HT-29 (cell line): ENCODE measurements around the gene DYNLL1. TPM values are rescaled to one million over a fixed set of nuclear protein-coding genes. Genes with fewer than 3 reads are reported as not detected.
"Not testable (repeated sequence)": the region's sequence is repeated elsewhere in the genome, so short reads cannot be mapped to it uniquely, and the experiment has no call there.

Experiments
- DNase-seq: peaks from one replicate; pipeline ENCODE4 v3.0.0-alpha.2; 2015; ENCODE audit warnings: low spot score
- total RNA-seq: library from RNA; depleted of rRNA; stranded (reverse); fragments of >200 nt; shearing (Covaris generic); gene quantifications from 2 replicates; pipeline ENCODE4 v1.2.3, GENCODE V29; 2014; rRNA removed

The DYNLL1 gene
- total RNA-seq, result 268 and 293 TPM in 2 replicates

DNA sequence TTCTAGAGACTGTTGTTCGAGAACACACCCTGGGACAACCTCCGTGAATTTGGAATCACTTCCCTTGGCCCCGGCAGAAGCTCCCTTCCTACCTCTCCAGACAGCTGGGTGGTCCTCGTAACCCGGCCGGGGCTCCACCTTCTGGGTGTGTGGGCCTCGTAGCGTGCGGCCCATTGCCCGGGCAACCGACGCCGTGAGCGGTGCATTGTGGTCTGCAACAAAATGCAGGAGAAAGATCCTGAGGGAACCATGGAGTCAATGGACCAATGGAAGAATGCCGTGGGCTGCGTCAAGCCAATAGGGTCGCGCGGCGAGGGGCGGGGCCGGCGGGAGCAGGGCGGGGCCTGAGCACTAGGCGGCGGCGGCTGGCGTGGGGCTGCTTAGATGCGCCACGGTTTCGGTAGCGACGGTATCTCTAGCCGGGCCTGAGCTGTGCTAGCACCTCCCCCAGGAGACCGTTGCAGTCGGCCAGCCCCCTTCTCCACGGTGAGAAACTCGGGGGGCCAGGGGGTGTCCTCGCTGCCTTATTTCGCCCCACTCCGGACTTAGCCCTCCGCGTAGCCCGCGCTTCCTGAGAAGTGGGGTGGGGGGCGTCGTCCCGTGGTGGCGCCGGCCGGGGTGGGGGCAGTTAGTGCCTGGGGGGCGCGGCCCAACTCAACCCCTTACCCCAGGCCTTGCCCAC lies at the start of gene DYNLL1:
DYNLL1 (plus strand) TSS at position 383 of the 682 bp plus-strand sequence. CDS start 309 bp downstream, outside the sequence.
- DNase-seq, result peak; percentile 99

DNA sequence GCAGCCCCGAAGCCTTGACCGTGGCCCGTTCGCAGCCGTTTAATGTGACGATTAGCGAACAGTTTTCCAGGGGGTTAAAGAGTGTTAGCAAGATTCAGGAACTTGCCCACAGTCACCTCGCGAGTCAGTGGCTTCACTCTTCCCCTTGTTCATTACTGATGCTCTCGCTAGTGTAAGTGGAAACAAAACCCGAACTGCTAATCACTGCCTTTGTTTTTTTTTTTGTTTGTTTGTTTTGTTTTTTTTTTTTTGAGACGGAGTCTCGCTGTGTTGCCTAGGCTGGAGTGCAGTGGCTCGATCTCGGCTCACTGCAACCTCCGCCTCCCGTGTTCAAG lies 49.1 kb upstream of the DYNLL1 start:
- not testable (repeated sequence) for DNase-seq

DNA sequence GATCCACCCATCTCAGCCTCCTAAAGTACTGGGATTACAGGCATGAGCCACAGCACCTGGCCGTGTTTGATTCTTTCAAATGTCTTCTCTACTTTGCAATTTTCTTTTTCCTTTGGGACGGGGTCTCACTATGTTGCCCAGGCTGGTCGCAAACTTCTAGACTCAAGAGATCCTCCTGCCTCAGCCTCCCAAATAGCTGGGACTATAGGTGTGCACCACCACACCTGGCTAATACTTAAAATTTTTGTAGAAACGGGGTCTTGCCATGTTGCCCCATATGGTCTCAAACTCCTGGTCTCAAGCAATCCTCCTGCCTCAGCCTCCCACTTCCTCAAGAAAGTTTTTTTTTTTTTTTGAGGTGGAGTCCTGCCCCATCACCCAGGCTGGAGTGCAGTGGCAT lies 47.9 kb upstream of the DYNLL1 start:
- DNase-seq, result no peak

DNA sequence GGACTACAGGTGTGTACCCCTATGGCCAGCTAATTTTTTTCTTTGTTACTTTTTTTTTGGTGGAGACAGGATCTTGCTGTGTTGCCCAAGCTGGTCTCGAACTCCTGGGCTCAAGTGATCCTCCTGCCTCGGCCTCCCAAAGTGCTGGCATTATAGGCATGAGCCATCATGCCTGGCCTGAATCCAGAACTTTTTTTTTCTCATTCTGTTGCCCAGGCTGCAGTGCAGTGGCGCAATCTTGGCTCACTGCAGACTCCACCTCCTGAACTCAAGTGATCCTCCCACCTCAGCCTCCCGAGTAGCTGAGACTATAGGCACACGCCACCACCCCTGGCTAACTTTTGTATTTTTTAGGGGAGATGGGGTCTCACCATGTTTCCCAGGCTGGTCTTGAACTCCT lies 43.4 kb upstream of the DYNLL1 start:
- not testable (repeated sequence) for DNase-seq

DNA sequence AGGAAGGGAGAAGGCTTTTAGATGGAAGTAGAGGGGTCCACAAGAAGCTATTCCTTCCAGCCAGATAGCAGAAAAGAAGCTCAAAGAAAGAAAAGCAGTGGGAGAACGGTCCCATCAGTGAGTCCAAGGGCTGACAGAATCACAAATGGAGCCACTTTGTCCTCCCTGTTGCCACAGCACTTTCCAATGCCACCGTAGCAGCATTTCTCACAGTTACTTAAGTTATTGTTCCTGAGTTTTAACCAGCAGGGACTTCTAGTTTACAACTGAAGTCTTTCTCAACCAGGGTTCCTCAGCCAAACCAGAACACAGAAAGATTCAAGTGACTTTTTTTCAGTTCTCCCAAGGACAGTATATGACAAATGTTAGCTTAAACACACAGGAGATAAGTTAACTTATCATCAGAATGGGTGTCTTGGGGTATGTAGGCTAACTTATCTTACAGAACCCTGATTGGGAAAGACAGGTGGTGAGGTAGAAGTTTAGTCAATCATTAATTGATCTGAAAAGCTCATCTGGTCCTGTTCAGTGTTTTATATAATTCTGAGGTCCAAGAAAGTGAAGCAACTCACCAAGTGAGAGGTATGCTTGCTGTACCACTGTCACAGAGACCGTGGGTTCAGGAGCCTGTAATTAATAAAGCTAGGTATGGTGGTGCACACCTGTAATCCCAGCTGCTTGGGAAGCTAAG lies 42.7 kb upstream of the DYNLL1 start:
- DNase-seq, result no peak

DNA sequence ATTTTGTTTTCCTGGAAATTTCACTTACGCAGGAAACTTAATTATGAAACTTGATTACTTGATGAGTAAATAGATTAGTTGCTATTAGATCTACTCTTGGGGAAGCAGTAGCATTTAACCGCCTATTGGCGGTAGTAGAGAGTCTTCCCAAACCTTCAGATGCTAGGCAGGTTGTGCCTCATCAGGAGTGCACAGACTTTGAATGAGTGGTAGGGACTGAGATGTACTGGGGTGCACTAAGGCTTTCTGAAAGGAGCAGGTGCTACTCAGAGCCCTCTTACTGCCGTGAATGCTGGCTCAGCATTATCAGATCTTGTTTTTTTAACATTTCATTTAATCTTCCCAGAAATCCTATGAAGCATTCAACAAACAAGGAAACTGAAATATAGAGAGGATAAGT lies 41.9 kb upstream of the DYNLL1 start:
- DNase-seq, result no peak

DNA sequence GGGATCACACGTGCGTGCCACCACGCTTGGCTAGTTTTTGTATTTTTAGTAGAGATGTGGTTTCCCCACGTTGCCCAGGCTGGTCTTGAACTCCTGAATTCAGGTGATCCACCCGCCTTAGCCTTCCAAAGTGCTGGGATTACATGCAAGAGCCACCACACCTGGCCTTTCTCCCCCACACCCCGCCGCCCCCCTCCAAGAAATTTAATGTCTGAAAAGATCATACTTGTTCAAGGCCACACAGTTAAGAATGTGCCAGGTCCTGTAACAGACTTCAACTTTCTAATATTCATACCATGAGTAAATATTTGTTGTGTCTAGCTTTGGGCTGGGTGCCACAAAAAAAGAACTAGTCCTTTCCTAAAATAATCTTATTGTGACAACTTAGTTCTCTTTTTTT lies 40.6 kb upstream of the DYNLL1 start:
- no peak for DNase-seq

DNA sequence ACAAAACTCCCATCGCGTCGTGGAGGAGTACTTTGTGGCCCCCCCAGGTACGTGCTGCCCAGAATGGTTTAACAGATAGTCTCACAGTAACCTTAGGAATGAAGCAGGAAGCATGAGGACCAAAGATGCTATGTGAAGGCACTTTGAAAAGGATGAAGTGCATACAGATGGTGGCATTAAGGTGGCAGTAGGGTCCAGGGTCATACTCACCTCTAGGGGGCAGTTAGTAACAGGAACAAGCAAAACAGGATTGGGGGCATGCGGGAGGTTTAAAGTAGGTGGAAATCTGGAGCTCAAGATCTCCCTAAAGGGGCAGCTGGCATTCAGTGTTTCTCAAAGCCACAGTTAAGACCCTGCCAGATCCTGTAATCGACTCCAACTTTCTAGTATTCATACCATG lies 38.8 kb upstream of the DYNLL1 start:
- no peak for DNase-seq

DNA sequence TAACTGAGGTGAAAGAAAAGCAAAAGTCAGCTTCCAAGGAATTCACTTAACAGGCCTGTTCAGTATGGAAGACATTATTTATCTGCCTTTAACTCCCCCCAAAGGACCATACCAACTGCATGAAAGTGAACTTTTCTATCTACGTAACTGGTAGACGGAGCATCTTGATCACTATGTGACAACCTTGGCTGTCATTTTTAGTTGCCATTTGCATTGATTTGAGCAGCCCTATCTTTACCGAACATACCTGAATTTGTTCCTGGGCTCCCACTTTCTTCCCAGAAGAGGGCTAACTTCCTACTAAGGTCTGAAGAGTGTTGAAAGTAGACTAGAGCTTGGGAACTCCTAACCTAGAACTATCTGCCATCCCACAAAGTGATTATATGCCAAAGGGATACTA lies 35.8 kb upstream of the DYNLL1 start:
- DNase-seq, result no peak

DNA sequence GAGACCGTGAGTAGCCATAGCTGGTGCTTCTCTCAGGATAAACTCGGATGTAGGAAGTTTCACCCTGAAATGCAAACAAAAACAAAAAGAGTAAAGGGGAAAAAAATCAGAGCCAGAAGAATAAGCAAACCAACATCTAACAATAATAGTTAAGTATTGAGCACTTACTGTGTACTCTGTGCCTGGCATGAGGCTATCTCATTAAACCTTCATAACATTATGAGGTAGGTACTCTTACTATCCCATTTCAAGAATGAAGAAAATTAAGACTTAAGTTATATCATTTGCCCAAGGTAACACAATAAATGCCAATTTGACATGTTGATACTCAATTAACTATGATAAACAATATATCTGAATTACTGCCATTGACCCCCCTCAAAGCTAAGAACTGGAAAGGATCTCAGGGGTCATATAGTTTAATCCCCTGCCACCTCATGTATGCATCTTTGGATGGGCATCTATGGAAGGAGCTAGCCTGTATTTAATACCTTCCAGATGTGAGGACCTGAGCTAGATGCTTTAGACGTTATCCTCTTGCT lies 33.7 kb upstream of the DYNLL1 start:
- no peak for DNase-seq

DNA sequence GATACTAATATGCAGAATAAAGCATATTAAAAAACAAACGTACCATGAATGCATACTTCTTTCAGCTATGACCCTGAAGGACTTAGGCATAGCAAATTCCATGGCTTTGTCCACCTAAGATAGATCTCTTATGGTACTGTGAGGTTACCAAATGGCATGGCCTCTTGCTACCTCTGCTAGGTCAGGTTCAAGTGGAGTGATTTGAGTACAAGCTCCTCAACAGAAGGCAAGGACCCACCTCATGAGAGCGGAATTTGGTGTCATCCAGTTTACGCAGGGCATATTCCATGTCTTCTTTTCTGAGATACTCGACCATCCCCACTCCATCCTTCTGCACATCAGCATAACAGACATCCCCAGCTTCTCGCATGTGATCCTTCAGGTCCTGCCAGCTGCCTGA lies 32.2 kb upstream of the DYNLL1 start:
- no peak for DNase-seq

DNA sequence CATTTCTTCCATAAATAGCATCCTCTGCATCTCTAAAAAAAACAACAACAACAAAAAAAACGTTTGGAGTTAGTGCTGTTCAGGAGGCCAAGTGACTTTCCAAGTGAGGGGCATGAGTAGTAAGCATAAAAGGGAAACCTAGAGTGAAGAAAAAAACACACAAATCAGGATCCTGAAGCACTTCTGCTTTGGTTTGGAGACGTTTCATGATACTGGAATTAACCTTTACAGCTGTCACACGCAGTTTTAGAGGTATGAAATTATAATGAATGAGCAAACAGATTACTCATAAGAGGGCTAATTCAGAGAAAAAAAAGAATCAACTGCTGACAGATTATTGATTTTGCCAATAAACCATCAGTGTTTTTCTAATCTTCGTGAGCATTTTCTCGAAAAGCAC lies 30.2 kb upstream of the DYNLL1 start:
- DNase-seq, result no peak

DNA sequence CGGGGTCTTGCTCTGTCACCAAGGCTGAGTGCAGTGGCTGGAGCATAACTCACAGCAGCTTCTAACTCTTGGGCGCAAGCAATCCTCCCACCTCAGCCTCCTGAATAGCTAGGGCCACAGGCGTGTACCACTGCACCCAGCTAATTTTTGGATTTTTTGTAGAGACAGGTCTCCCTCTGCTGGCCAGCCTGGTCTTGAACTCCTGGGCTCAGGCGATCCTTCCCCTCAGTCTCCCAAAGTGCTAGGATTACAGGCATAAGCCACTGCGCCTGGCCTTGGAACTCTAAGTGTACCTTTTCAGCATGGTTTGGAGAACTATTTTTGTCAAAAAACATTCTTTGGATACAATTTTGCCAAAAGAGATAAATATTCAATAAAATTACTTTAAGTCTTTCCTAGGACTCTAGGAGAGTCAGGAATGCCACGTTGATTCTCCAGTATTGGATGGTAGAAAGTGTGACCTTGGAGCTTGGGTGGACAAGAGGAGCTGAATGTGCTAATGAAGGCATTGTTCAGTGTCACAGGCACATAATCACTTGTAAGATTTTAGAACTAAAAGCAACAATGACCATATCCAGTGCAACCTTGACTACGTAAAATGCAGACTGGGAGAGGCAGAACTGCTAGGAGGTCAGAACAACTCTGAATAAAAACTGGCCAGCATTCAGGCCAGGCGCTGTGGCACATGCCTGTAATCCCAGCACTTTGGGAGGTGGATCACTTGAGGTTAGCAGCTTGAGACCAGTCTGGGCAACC lies 29.2 kb upstream of the DYNLL1 start:
- peak; percentile 52 for DNase-seq

DNA sequence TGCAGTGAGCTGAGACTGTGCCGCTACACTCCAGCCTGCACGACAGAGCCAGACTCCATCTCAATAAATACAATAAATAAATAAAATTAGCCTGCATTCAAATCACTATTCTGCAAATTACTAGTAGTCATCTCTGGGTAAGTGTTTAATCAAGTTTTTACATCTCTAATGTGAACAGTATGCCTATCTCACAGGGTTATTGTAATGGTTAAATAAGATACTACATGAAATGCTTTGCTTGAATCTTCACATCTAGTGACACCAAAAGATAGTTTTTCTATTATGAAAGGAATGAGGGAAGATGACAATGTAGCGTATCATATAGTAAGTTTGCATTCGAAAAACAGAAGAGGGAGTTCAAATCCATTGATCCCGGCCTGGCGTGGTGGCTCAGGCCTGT lies 28.5 kb upstream of the DYNLL1 start:
- no peak for DNase-seq

DNA sequence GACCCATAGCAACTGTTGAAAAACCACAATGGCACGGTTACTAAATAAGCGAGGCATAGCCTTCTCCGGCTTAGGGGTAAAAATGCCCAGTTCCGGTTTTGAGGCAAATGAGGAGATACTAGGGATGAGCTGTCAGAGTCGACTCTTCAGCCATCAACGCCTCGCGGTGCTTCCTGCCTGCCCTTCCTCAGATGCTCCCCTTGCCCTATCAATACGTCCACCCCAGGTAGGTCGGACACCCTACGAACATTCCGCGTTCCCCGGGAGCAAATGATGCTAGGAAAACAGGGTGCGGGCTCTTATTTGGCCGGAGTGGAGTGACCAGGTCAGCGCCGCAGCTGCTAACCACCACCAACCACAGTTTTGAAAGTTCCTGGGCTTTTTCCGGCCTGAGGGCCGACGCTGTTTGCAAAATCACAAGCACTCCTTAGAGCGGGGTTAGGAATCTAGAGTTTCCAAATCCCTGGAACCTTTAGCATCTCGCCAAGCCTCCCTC lies 27.5 kb upstream of the DYNLL1 start:
- DNase-seq, result peak; percentile 56

DNA sequence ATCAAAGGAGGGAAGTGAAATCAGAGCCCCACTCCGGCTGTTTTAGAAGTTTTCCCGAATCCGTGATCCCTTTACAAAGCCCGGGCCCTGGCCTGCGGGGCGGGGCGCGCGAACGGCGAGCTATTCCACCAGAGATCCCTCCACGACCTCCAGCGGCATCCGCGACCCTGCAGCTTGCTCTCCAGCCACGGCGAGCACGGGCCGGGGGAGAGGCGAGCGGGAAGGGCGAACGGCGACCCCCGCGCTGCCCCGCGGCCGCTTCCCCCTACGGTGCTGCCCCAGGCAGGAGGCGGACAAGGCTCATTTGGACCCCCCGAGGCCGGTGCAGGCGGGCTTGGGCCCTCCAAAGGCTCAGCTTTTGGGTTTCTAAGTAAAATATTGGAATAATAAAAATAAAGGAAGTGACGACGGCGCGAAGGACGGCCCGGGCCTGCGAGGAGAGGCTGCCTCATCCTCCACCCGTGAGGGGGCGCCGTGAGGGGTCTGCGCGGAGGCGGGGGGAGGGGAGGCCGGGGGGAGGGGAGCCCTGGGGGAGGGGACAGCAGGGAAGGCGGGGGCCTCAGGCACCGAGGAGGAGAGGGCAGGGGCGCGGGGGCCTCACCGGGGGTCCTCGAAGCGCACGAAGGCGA lies 27.0 kb upstream of the DYNLL1 start:
- no peak for DNase-seq

DNA sequence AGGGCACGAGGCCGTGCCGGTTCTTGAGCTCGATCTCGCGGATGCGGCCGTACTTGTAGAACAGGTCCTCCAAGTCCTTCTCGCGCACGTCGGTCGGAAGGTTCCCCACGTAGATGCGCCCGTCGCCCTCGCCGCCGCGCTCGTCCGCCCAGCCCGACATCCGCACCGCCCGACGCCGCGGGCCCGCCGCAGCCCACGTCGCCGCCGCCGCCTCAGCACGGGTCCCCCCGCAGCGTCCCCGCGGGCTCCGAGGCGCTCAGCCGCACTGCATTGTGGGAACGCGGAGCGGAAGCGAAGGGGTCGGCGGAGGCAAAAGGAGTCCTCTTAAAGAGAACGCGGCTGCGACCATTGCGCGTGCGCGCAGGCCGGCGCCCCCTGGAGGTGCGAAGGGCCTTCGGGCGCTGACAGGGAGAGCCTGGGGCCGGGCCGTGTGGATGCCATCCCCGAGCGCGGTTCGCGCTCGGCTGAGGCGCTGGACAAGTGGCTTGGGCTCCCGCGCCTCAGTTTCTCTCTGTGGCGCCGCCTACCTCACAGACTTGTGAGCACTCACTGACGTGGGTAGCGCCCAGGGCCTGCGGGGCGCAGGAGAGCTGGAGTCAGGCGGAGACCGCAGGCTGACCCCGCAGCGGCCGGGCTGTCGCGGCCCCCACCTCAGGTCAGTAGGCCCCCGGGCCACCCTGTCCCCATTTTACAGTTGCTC lies 26.3 kb upstream of the DYNLL1 start, which contains the start of gene SRSF9:
SRSF9 (minus strand) TSS at position 299 of the 700 bp plus-strand sequence; CDS start at position 160, 139 bp downstream.
- peak; percentile 96 for DNase-seq

DNA sequence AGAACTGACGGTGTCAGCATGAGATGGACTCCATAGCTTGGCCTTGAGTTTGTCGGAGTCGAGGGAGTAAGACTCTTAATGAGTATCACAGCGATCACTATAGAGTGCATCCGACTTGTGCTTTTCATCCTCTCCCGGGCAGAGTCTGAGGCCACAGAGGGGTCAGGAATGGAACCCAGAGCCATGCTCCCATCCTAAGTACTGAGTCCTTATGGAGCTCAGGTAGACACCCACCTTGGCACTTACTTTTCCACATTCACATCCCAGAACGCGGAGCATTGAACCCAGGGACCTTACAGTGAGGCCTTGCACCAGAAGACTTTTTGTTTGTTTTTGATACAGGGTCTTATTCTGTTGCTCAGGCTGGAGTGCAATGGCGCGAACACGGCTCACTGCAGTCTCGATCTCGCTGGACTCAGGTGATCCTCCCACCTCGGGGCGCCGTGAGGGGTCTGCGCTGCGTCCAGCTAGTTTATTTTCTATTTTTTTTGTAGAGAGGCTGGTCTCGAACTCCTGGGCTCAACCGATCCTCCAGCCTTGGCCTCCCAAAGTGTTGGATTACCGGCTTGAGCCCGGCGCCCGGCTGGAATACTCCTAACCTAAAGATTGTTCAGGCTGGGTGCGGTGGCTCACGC lies 25.6 kb upstream of the DYNLL1 start:
- DNase-seq, result no peak

DNA sequence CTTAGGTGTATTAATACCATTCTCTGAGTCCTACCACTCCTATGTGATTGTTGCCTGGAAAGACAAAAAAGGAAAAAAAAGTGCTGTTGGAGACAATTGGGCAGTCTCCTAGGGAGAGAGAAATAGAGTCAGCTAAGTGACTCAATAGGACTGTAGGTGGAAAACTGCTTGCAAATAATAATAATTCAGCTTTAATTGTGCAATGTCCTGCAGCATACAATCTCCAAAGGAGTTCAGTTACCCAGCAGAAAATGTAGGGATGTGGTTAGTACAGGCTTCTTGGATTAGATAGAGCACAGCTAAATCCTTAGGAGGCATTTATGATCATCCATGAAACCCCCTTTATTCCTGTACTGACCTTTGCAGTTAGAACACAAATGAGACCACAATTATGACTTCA lies 23.4 kb upstream of the DYNLL1 start:
- no peak for DNase-seq

DNA sequence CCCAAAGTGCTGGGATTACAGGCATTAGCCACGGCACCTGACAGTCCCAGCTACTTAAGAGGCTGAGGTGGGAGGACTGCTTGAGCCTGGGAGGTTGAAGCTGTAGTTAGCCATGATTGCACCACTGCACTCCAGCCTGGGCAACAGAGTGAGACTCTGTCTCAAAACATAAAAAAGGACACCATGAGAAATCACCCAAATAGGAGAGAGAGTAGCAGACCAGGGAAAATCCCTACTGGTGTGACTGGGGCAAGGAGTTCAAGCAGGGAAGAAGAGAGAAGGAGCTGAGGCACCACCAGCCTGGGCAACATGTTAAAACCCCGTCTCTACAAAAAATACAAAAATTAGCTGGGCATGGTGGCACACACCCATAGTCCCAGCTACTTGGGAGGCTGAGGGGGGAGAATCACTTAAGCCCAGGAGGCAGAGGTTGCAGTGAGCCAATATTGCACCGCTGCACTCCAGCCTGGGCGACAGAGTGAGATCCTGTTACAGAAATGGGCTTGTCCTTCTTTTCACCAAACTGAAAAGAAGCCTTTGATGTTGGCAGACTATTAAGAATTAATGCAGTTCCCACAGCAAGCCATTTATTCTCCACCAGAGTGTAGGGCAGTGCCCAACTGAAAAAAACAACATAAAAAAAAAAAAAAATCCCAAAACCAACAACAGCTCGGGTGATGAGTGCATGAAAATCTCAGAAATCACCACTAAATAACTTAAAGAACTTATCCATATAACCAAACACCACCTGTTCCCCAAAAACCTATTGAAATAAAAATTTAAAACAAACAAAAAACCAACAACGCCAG lies 21.9 kb upstream of the DYNLL1 start:
- no peak for DNase-seq
